ENCODE measurements around the gene HNRNPU. TPM values are rescaled to one million over a fixed set of nuclear protein-coding genes. Genes with fewer than 3 reads are reported as not detected.

Gene HNRNPU
- total RNA-seq, 2 donors from 2014 or later = 310 to 319 TPM

DNA sequence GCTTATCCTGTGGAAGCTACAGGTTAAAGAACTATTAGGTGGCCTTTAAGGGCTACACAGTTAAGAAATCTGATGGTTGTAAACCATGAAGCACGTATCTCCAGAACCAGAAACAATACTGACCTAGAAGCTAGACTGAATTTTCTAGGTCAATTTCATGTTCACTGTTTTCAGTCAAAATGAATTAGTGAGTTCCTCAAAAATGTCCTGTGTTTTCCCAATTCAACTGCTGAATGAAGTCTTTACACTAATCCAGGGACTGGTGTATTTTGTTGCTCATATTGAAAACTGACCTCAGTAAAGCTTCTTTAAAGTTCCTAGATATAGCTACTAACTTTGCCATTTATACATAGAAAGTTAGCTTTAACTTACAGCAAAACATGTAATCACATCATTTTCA, 6.0 kb downstream of the HNRNPU start:
- Mint-ChIP-seq H3K27ac (peak overlapping the region; percentile 93), H3K9me3 (no peaks in the 10 kb centered on the region), H3K36me3 (ENCODE audit: insufficient read depth in 2 of 2) (peaks cover 34 to 88% of the 10 kb centered on the region in 2 donors), H3K27me3 (ENCODE audit: low read depth) (no peaks in the 10 kb centered on the region), H3K4me1 (ENCODE audit: low read depth) (peaks cover 91% of the 10 kb centered on the region), H3K4me3 (peak overlapping the region; percentile 45 to 77)
- ATAC-seq (replicated peaks in 1 of 2) = no peak
- DNase-seq = no peak

DNA sequence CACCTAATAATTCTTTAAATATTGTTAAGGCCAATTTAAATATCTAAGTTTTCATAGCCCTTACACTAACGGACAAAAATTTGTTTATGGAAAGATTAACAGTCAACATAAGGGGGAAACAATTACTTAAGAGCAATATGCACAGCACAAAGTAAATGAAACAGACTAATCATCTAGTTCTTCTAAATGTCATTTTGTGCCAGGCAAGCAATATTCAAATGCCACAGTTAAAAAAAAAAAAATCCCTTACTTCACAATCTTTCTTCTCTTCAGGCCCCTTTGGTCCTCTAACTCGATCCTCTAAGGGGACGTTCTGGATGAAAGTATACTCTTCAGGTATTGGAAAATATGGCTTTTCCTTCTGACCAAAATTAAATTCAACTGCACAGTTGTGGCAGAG, 6.6 kb downstream of the HNRNPU start:
- peaks cover 33 to 87% of the 10 kb centered on the region in 2 donors for H3K36me3 Mint-ChIP-seq (ENCODE audit: insufficient read depth in 2 of 2)
- H3K4me3 Mint-ChIP-seq = peak overlapping the region; percentile 60 to 77
- DNase-seq (no peak), ATAC-seq (replicated peaks in 1 of 2) (no peak)
- no peaks in the 10 kb centered on the region for H3K27me3 Mint-ChIP-seq (ENCODE audit: low read depth)
- peak overlapping the region; percentile 93 for H3K27ac Mint-ChIP-seq
- H3K4me1 Mint-ChIP-seq (ENCODE audit: low read depth) = peaks cover 90% of the 10 kb centered on the region
- no peaks in the 10 kb centered on the region for H3K9me3 Mint-ChIP-seq

DNA sequence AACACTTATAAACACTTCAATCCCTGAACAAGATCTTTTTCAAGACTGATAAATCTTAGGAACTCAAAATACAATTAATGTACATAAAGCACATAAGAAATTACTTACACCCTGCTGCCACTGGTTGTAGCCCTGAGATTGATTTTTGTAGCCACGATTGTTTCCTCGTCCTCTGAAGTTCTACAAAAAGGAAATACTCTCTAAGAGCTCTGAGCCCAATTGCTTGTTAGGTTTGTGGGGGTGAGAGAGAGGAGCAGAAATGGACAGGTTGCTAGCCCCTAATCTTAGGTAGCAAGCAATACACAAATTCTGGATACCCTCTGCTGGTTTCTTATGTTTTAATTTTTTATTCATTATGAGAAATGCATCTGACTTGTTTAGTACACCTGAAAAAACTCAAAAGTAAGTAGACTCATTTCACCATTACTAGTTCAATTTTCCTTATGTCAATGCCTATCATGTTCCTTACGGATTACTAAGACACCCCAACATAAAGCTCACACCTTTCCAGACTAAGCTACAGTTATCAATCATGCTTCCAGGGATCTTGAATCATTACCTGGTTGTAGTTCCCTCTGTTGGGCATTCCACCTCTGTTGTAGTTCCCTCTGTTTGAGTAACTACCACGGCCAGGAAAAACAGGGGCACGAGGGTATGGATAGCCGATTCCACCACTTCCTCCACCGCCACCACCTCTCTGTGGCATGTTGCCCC, 9.3 kb downstream of the HNRNPU start:
- Mint-ChIP-seq H3K9me3 (no peaks in the 10 kb centered on the region), H3K36me3 (ENCODE audit: insufficient read depth in 2 of 2) (peaks cover 21 to 80% of the 10 kb centered on the region in 2 donors), H3K27ac (peak overlapping the region; percentile 93), H3K4me1 (ENCODE audit: low read depth) (peaks cover 87% of the 10 kb centered on the region), H3K4me3 (peak overlapping the region; percentile 61 to 77), H3K27me3 (ENCODE audit: low read depth) (no peaks in the 10 kb centered on the region)
- DNase-seq (no peak), ATAC-seq (replicated peaks in 1 of 2) (peak in 1 of 2 donors; percentile 15)

DNA sequence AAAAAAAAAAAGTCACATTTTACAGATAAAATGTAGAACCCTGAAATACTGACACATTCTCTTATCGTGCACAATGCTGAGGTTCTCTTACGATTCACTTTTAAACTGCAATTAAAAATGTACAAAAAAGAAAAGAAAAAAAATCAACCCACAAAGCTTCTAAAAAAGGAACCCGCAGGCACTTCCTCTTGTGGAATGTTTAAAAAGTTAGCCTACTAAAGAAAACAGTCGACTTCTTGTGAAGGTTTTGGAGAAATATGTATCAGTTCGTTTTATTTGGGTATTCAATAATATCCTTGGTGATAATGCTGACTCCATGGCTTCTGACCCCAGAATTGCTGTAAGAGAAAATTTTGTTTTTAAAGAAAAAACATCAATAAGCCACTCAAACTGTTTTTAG, 10.2 kb downstream of the HNRNPU start:
- H3K9me3 Mint-ChIP-seq = no peaks in the 10 kb centered on the region
- ATAC-seq (replicated peaks in 1 of 2) (no peak), DNase-seq (no peak)
- peak overlapping the region; percentile 90 for H3K27ac Mint-ChIP-seq
- peak overlapping the region in 1 of 2 donors; percentile 39 for H3K4me3 Mint-ChIP-seq
- H3K27me3 Mint-ChIP-seq (ENCODE audit: low read depth) = no peaks in the 10 kb centered on the region
- H3K36me3 Mint-ChIP-seq (ENCODE audit: insufficient read depth in 2 of 2) = peaks cover 19 to 77% of the 10 kb centered on the region in 2 donors
- peaks cover 86% of the 10 kb centered on the region for H3K4me1 Mint-ChIP-seq (ENCODE audit: low read depth)

DNA sequence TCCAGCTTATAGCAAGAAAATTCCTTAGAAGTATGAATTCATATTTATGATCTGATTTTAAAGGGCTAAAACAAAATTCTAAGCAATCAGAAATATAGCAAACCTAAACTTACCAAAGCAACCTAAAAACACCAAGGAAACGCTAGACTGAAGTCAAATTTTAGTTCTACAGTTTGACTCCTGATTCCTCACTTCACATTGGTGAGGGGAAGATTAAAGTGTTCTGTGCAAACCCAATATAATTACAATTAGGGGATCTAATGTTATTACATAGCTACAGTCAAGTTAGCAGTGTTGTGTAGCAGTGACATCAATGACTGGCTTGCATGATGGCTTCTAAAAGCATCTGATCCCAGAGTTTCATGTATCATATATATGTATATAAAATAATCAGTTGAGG, 11.6 kb downstream of the HNRNPU start:
- Mint-ChIP-seq H3K4me1 (ENCODE audit: low read depth) (peaks cover 82% of the 10 kb centered on the region), H3K27me3 (ENCODE audit: low read depth) (no peaks in the 10 kb centered on the region), H3K9me3 (no peaks in the 10 kb centered on the region), H3K4me3 (peak overlapping the region in 1 of 2 donors; percentile 50), H3K27ac (peak overlapping the region; percentile 98), H3K36me3 (ENCODE audit: insufficient read depth in 2 of 2) (peaks cover 17 to 77% of the 10 kb centered on the region in 2 donors)
- no peak for DNase-seq
- no peak for ATAC-seq (replicated peaks in 1 of 2)

DNA sequence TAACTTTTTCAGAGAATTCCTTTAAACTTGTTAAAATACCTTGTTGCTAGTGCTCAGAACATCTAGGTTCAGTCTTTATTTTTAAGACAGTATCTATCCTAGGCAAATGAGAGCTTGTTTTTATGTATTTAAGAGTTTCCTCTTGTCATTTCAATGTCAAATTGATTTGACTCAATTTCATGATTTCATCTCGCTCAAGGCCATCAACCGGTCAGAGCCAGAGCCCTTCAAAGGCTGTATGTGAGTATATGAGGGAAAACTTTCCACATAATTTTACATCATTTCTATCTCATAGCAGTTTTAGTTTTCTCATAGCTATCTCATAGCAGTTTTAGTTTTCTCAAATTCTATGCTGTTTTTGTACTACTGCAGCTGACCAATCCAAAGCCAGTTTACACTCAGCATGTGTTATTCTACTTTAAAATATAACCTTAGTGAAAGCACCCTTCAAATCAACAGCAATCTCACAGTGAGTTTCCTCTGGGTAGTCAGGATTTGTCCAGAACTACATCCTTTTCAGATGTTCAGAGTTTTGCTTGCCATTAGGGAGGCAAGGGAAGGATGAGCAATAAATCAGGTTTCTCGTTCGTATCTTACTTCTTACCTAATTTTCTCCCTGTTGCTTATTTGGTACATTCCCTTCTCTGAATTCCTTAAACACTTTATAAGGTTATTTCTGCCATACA, 12.7 kb downstream of the HNRNPU start:
- peaks cover 77% of the 10 kb centered on the region for H3K4me1 Mint-ChIP-seq (ENCODE audit: low read depth)
- H3K27me3 Mint-ChIP-seq (ENCODE audit: low read depth) = no peaks in the 10 kb centered on the region
- no peaks in the 10 kb centered on the region for H3K9me3 Mint-ChIP-seq
- peaks cover 14 to 74% of the 10 kb centered on the region in 2 donors for H3K36me3 Mint-ChIP-seq (ENCODE audit: insufficient read depth in 2 of 2)
- H3K4me3 Mint-ChIP-seq = peak overlapping the region in 1 of 2 donors; percentile 50
- DNase-seq (no peak), ATAC-seq (replicated peaks in 1 of 2) (peak; percentile 39 to 67)
- H3K27ac Mint-ChIP-seq = peak overlapping the region; percentile 98

DNA sequence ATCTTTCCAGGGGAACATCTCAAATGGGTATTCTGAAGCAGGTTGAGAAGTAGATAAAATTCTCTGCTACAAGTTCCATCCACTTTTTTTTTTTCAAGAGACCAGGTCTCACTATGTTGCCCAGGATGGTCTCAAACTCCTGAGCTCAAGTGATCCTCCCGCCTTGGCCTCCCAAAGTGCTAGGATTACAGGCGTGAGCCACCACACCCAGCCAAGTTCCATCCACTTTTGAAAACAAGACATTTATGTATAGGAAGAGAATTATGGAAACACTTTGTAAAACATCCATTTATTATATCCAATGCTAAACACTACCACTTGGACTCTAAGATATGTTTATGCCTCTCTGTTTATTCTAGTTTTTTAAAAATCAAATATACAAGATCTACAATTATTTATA, 13.4 kb downstream of the HNRNPU start:
- H3K4me1 Mint-ChIP-seq (ENCODE audit: low read depth) = peaks cover 76% of the 10 kb centered on the region
- peaks cover 12 to 71% of the 10 kb centered on the region in 2 donors for H3K36me3 Mint-ChIP-seq (ENCODE audit: insufficient read depth in 2 of 2)
- no peaks in the 10 kb centered on the region for H3K9me3 Mint-ChIP-seq
- no peak overlapping the region for H3K4me3 Mint-ChIP-seq
- ATAC-seq (replicated peaks in 1 of 2) (no peak), DNase-seq (no peak)
- H3K27ac Mint-ChIP-seq = peak overlapping the region; percentile 97
- H3K27me3 Mint-ChIP-seq (ENCODE audit: low read depth) = no peaks in the 10 kb centered on the region

DNA sequence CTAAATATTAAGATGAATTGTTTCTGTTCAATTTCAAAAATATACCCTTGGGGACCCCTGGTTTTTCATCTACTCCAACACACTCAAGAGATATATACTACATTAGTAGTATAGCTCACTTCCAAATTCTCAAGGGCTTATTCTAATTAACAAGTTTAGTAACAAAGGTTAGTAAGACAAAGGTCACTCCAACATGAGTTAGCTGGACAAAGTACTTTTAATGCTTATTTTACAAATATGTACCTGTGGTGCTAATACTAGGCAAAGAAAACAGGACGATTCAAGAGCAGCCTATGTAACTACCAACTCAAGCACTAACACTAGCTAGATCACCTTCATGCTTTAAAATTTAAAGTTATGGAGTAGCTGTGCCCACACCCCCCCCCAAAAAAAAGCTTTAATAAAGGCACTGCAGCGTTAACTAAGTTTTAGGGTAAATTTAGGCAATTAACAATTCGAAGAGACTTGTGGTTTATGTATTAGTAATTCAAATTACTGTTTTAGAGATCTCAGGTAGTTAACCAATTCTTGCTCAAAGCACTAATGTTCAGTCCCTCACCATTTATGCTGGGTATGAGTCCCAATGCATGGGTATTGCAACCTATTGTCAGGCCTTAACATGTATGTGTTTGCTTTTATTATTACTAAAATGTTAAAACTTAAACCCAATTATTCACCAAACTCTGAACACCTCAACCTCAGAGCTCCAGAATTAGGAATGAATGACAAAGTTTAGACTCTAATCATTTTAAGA, 14.1 kb downstream of the HNRNPU start:
- Mint-ChIP-seq H3K4me3 (no peak overlapping the region), H3K36me3 (ENCODE audit: insufficient read depth in 2 of 2) (peaks cover 10 to 69% of the 10 kb centered on the region in 2 donors), H3K9me3 (no peaks in the 10 kb centered on the region), H3K27me3 (ENCODE audit: low read depth) (no peaks in the 10 kb centered on the region), H3K27ac (peak overlapping the region; percentile 97), H3K4me1 (ENCODE audit: low read depth) (peaks cover 76% of the 10 kb centered on the region)
- ATAC-seq (replicated peaks in 1 of 2) = no peak
- DNase-seq = no peak

DNA sequence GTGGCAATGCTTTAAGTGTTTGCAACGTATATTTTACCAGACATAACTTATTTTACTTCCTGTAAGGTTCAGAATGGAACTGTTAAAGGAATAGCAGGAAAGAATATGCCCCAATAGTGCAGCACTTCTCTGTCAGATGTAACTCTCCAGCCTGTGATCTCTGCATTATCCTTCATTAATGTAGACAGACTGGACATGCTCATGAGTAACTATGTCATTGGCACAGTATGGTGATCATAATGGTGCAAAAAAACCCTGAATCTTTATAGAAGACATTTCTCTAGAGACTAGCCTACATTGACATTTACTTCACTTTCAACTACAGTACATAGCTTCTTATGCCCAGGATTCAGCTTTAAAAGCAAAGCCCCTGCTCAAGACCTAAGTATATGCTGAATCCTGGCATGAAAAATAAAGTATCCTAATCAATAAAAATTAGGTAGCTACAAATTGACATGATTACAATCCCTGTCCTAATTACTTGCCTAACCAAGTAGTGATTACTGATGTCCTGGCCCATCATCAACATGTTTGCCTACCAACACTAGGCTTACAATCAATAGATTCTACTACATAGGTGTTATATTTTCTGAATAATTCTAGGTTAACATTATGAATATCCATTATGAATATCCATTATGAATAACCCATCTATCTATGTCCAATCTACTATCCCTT, 15.0 kb downstream of the HNRNPU start:
- Mint-ChIP-seq H3K9me3 (no peaks in the 10 kb centered on the region), H3K36me3 (ENCODE audit: insufficient read depth in 2 of 2) (peaks cover 6 to 69% of the 10 kb centered on the region in 2 donors), H3K27me3 (ENCODE audit: low read depth) (no peaks in the 10 kb centered on the region), H3K4me1 (ENCODE audit: low read depth) (peaks cover 75% of the 10 kb centered on the region), H3K4me3 (peak overlapping the region in 1 of 2 donors; percentile 6), H3K27ac (peak overlapping the region; percentile 97)
- ATAC-seq (replicated peaks in 1 of 2) = peak in 1 of 2 donors; percentile 18
- DNase-seq = no peak

DNA sequence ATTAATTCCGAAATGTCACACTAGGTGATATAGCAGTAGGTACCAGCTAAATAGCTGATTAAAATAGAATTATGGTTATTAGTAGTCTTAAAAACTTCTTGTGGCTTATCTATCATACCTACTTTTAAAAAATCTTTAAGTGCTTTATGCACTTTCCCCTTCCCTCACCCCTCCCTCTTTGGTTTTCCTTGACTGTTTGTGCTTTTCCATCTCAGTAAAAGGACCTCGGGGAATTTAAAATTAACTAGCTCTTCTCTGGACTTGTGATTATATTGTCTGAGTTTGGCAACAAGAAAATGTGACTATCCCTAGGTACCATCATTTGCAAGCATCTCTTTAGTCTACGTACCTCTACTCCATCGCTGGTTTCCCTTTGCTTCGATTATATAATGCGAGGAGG, 17.7 kb downstream of the HNRNPU start:
- H3K4me1 Mint-ChIP-seq (ENCODE audit: low read depth) = peaks cover 74% of the 10 kb centered on the region
- H3K4me3 Mint-ChIP-seq = no peak overlapping the region
- ATAC-seq (replicated peaks in 1 of 2) (no peak), DNase-seq (no peak)
- H3K27ac Mint-ChIP-seq = peak overlapping the region; percentile 8
- H3K27me3 Mint-ChIP-seq (ENCODE audit: low read depth) = no peaks in the 10 kb centered on the region
- peaks cover 5 to 65% of the 10 kb centered on the region in 2 donors for H3K36me3 Mint-ChIP-seq (ENCODE audit: insufficient read depth in 2 of 2)
- H3K9me3 Mint-ChIP-seq = no peaks in the 10 kb centered on the region

DNA sequence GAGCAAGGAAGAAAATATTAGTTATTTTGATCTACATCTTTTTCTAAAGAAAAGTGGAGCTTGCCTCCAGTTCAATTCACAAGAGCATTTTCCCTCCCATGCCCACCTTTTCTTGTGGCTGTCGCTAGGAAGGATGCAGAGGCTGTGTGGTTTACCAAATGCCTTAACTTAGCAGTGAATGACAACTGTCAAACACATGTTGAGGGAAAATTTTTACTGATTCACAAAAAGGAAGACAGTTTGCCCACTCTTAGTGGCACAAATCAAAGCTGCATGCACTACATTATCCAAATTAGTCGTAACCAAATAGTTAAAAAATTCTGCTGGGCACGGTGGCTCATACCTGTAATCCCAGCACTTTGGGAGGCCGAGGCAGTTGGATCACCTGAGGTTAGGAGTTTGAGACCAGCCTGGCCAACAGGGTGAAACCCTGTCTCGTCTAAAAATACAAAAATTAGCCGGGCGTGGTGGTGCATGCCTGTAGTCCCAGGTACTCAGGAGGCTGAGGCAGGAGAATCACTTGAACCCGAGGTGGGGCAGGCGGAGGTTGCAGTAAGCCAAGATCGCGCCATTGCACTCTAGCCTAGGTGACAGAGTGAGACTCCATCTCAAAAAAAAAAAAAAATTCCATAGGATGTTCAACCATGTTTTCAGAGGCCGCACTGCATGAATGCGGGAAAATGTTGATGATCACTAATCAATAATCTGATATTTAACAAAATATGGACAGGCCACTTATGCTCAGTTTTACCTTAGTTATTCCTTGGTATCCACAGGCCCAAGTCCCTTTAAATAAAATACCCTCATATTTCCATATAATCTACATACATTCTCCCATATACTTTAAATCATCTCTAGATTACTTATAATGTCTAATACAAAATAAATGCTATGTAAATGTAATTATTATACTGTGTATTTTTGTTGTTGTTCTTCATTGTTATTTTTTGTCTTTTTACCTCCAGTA, 19.9 kb downstream of the HNRNPU start:
- H3K36me3 Mint-ChIP-seq (ENCODE audit: insufficient read depth in 2 of 2) = peaks cover 7 to 57% of the 10 kb centered on the region in 2 donors
- H3K27me3 Mint-ChIP-seq (ENCODE audit: low read depth) = no peaks in the 10 kb centered on the region
- H3K9me3 Mint-ChIP-seq = no peaks in the 10 kb centered on the region
- peak overlapping the region in 1 of 2 donors; percentile 31 for H3K4me3 Mint-ChIP-seq
- peaks cover 73% of the 10 kb centered on the region for H3K4me1 Mint-ChIP-seq (ENCODE audit: low read depth)
- H3K27ac Mint-ChIP-seq = peak overlapping the region; percentile 89
- DNase-seq = no peak
- peak; percentile 11 to 37 for ATAC-seq (replicated peaks in 1 of 2)

Measured in activated T-cell treated with anti-CD3 and anti-CD28 coated beads, Interleukin-2, amount 50 U/mL, for 72 hours (primary cell).